T-helper 1 cell treated with Interleukin-12 subunit alpha and Interleukin-12 subunit beta and Interleukin-4 antibody, amounts not matched to agents 30 μg/mL and 1 μg/mL, for 36 hours (primary cell): Measurements from ENCODE around the gene PPEF2.
"Not testable (repeated sequence)": the region's sequence is repeated elsewhere in the genome, so short reads cannot be mapped to it uniquely, and the experiment has no call there.

ENCODE experiments used
- H3K27ac Mint-ChIP-seq: one replicate; pipeline ENCODE4 v1.8.0; 2021; ENCODE audit warnings: mild to moderate bottlenecking, mixed read lengths
- H3K27me3 Mint-ChIP-seq: one replicate; pipeline ENCODE4 v1.8.0; 2021; ENCODE audit warnings: low read depth, mixed read lengths
- H3K36me3 Mint-ChIP-seq: one replicate; pipeline ENCODE4 v1.8.0; 2021; ENCODE audit warnings: low read depth, mixed read lengths
- H3K4me1 Mint-ChIP-seq: one replicate; pipeline ENCODE4 v1.8.0; 2021; ENCODE audit warnings: low read depth, mixed read lengths
- H3K4me3 Mint-ChIP-seq: one replicate; pipeline ENCODE4 v1.8.0; 2021; ENCODE audit warnings: mild to moderate bottlenecking, moderate library complexity, mixed read lengths
- H3K9me3 Mint-ChIP-seq: one replicate; pipeline ENCODE4 v1.8.0; 2021; ENCODE audit warnings: mixed read lengths

PPEF2 gene

GRCh38 chr4:75876218-75876617, 26.0 kb downstream of the PPEF2 start:
- no peaks in the 10 kb centered on the region for H3K36me3 Mint-ChIP-seq
- no peak overlapping the region for H3K27ac Mint-ChIP-seq
- peaks cover 5% of the 10 kb centered on the region for H3K27me3 Mint-ChIP-seq
- H3K4me3 Mint-ChIP-seq = no peak overlapping the region
- no peaks in the 10 kb centered on the region for H3K4me1 Mint-ChIP-seq
- no peaks in the 10 kb centered on the region for H3K9me3 Mint-ChIP-seq

- Mint-ChIP-seq H3K27me3 (no peaks in the 10 kb centered on the region), H3K36me3 (no peaks in the 10 kb centered on the region), H3K27ac (no peak overlapping the region), H3K4me1 (no peaks in the 10 kb centered on the region), H3K9me3 (no peaks in the 10 kb centered on the region), H3K4me3 (no peak overlapping the region)
Observed at GRCh38 chr4:75869100-75869499, 33.2 kb downstream of the PPEF2 start.

- Mint-ChIP-seq H3K4me3 (no peak overlapping the region), H3K27ac (no peak overlapping the region), H3K9me3 (no peaks in the 10 kb centered on the region), H3K4me1 (no peaks in the 10 kb centered on the region), H3K27me3 (no peaks in the 10 kb centered on the region), H3K36me3 (no peaks in the 10 kb centered on the region)
Observed at GRCh38 chr4:75867130-75867529, 35.1 kb downstream of the PPEF2 start.

GRCh38 chr4:75860606-75861005, 41.6 kb downstream of the PPEF2 start:
- H3K9me3 Mint-ChIP-seq = no peaks in the 10 kb centered on the region
- H3K36me3 Mint-ChIP-seq = no peaks in the 10 kb centered on the region
- no peaks in the 10 kb centered on the region for H3K4me1 Mint-ChIP-seq
- no peaks in the 10 kb centered on the region for H3K27me3 Mint-ChIP-seq
- no peak overlapping the region for H3K4me3 Mint-ChIP-seq
- H3K27ac Mint-ChIP-seq = no peak overlapping the region

- Mint-ChIP-seq H3K36me3 (no peaks in the 10 kb centered on the region), H3K9me3 (no peaks in the 10 kb centered on the region), H3K27ac (no peak overlapping the region), H3K4me3 (no peak overlapping the region), H3K4me1 (no peaks in the 10 kb centered on the region), H3K27me3 (peaks cover 4% of the 10 kb centered on the region)
Observed at GRCh38 chr4:75858721-75859120, 43.5 kb downstream of the PPEF2 start.

GRCh38 chr4:75849461-75849860, 52.8 kb downstream of the PPEF2 start:
- H3K4me3 Mint-ChIP-seq = no peak overlapping the region
- H3K27me3 Mint-ChIP-seq = peaks cover 9% of the 10 kb centered on the region
- peaks cover 9% of the 10 kb centered on the region for H3K4me1 Mint-ChIP-seq
- no peaks in the 10 kb centered on the region for H3K36me3 Mint-ChIP-seq
- no peak overlapping the region for H3K27ac Mint-ChIP-seq
- H3K9me3 Mint-ChIP-seq = no peaks in the 10 kb centered on the region

- Mint-ChIP-seq H3K9me3 (no peaks in the 10 kb centered on the region), H3K4me3 (no peak overlapping the region), H3K4me1 (peaks cover 13% of the 10 kb centered on the region), H3K36me3 (no peaks in the 10 kb centered on the region), H3K27me3 (peaks cover 7% of the 10 kb centered on the region), H3K27ac (no peak overlapping the region)
Observed at GRCh38 chr4:75848891-75849290, 53.4 kb downstream of the PPEF2 start.

GRCh38 chr4:75848171-75848760, 54.0 kb downstream of the PPEF2 start:
- H3K9me3 Mint-ChIP-seq, H3K36me3 Mint-ChIP-seq, H3K27ac Mint-ChIP-seq, H3K4me3 Mint-ChIP-seq, H3K27me3 Mint-ChIP-seq: not testable (repeated sequence)
- peaks cover 13% of the 10 kb centered on the region for H3K4me1 Mint-ChIP-seq

- no peaks in the 10 kb centered on the region for H3K27me3 Mint-ChIP-seq
- no peak overlapping the region for H3K4me3 Mint-ChIP-seq
- no peaks in the 10 kb centered on the region for H3K36me3 Mint-ChIP-seq
- no peak overlapping the region for H3K27ac Mint-ChIP-seq
- no peaks in the 10 kb centered on the region for H3K9me3 Mint-ChIP-seq
- peaks cover 13% of the 10 kb centered on the region for H3K4me1 Mint-ChIP-seq
Observed at GRCh38 chr4:75845992-75846391, 56.3 kb downstream of the PPEF2 start.

GRCh38 chr4:75844151-75844662, 58.0 kb downstream of the PPEF2 start:
- no peaks in the 10 kb centered on the region for H3K9me3 Mint-ChIP-seq
- H3K4me1 Mint-ChIP-seq = peaks cover 10% of the 10 kb centered on the region
- no peak overlapping the region for H3K4me3 Mint-ChIP-seq
- no peaks in the 10 kb centered on the region for H3K27me3 Mint-ChIP-seq
- H3K27ac Mint-ChIP-seq = no peak overlapping the region
- H3K36me3 Mint-ChIP-seq = no peaks in the 10 kb centered on the region

GRCh38 chr4:75843596-75843995, 58.7 kb downstream of the PPEF2 start:
- Mint-ChIP-seq H3K4me1 (peaks cover 6% of the 10 kb centered on the region), H3K27ac (no peak overlapping the region), H3K9me3 (no peaks in the 10 kb centered on the region), H3K36me3 (no peaks in the 10 kb centered on the region), H3K4me3 (no peak overlapping the region), H3K27me3 (no peaks in the 10 kb centered on the region)

GRCh38 chr4:75841641-75842520, 60.4 kb downstream of the PPEF2 start:
- Mint-ChIP-seq H3K27ac (no peak overlapping the region), H3K4me1 (peaks cover 4% of the 10 kb centered on the region), H3K27me3 (no peaks in the 10 kb centered on the region), H3K36me3 (no peaks in the 10 kb centered on the region), H3K4me3 (no peak overlapping the region), H3K9me3 (no peaks in the 10 kb centered on the region)

- Mint-ChIP-seq H3K36me3 (no peaks in the 10 kb centered on the region), H3K27ac (no peak overlapping the region), H3K4me1 (no peaks in the 10 kb centered on the region), H3K9me3 (no peaks in the 10 kb centered on the region), H3K4me3 (no peak overlapping the region), H3K27me3 (peaks cover 11% of the 10 kb centered on the region)
Observed at GRCh38 chr4:75834772-75835154, 67.5 kb downstream of the PPEF2 start.

- H3K27me3 Mint-ChIP-seq = peaks cover 11% of the 10 kb centered on the region
- H3K9me3 Mint-ChIP-seq = no peaks in the 10 kb centered on the region
- no peak overlapping the region for H3K4me3 Mint-ChIP-seq
- H3K4me1 Mint-ChIP-seq = no peaks in the 10 kb centered on the region
- H3K36me3 Mint-ChIP-seq = no peaks in the 10 kb centered on the region
- no peak overlapping the region for H3K27ac Mint-ChIP-seq
Observed at GRCh38 chr4:75834095-75834771, 68.0 kb downstream of the PPEF2 start.
